Testis (tissue), 3 donors: ENCODE measurements around the gene STK16. TPM values are rescaled to one million over a fixed set of nuclear protein-coding genes. Genes with fewer than 3 reads are reported as not detected.
A peak's percentile ranks its signal among the peaks of the same experiment; 100 is the strongest.
"Not testable (repeated sequence)": the region's sequence is repeated elsewhere in the genome, so short reads cannot be mapped to it uniquely, and the experiment has no call there.

Experiments
- DNase-seq: peaks from one replicate; pipeline ENCODE4 v3.0.0-alpha.2; 2019
- H3K27ac ChIP-seq, 2 donors: fragments of 200-600 bp; sonication (generic); one replicate each; pipeline ENCODE4 v1.5.1; 2019
- H3K27me3 ChIP-seq: fragments of 200-600 bp; sonication (generic); one replicate; pipeline ENCODE4 v1.5.1; 2019
- H3K36me3 ChIP-seq: fragments of 200-600 bp; sonication (generic); one replicate; pipeline ENCODE4 v1.5.1; 2017; ENCODE audit warnings: low read depth; ENCODE audit errors: missing control alignments
- H3K4me1 ChIP-seq: fragments of 200-600 bp; sonication (generic); one replicate; pipeline ENCODE4 v1.5.1; 2019
- H3K4me3 ChIP-seq, 2 donors: fragments of 200-600 bp; sonication (generic); one replicate each; pipeline ENCODE4 v1.5.1; 2017 to 2019
- H3K9me3 ChIP-seq: fragments of 200-600 bp; sonication (generic); one replicate; pipeline ENCODE4 v1.5.1; 2017
- CTCF ChIP-seq, 3 experiments: fragments of 450-650 bp in 2 of 3; fragments of 200-600 bp in 1 of 3; sonication (generic) in 1 of 3; IDR thresholded peaks; one replicate each; pipeline ENCODE4 v1.5.1; 2016 to 2019; ENCODE audit warnings: antibody characterized with exemption in 3 of 3, mild to moderate bottlenecking in 2 of 3, moderate library complexity in 1 of 3
- POLR2A ChIP-seq: fragments of 450-650 bp; IDR thresholded peaks from one replicate; pipeline ENCODE4 v1.6.1; 2017; ENCODE audit warnings: antibody characterized with exemption, mild to moderate bottlenecking, moderate library complexity
- WGBS, 2 donors: methylation state at CpG; one replicate each; pipeline ENCODE4 v1.1.5; 2018; 5-methylcytosine and 5-hydroxymethylcytosine counted together
- intact Hi-C: fragments of 100-400 bp; cut with DNase I; formaldehyde crosslinking; loops from one replicate; pipeline ENCODE4 v1.15.1; 2023; ENCODE audit warnings: low total_unique reads
- polyA plus RNA-seq: library from polyadenylated mRNA; stranded (reverse); fragments of 350-450 nt; fragmentation: Illumina TruSeq; extraction: RNeasy Lipid Tissue Mini Kit (QIAGEN cat#74804); gene quantifications from one replicate; pipeline ENCODE4 v1.2.3, GENCODE V29; 2014; ENCODE audit warnings: low read depth, low replicate concordance; ENCODE audit not compliant: insufficient read depth
- total RNA-seq, 2 donors: library from RNA; depleted of rRNA; stranded (reverse); fragments of >200 nt; gene quantifications; one replicate each; pipeline ENCODE4 v1.2.3, GENCODE V29; 2016

STK16 gene
- total and polyA plus RNA-seq, 3 donors from 2014 or later = 29.1 to 63.0 (median 32.6) TPM

- intact Hi-C loops = no loop called here
- Histone ChIP-seq H3K9me3 (no peaks in the 10 kb centered on the region), H3K27ac (peak within 1 kb of the TSS in 1 of 2 donors; percentile 11), H3K27me3 (no peaks in the 10 kb centered on the region), H3K36me3 (no peaks in the 10 kb centered on the region), H3K4me3 (peak within 1 kb of the TSS; percentile 42 to 67), H3K4me1 (peaks cover 15% of the 10 kb centered on the region)
- 3 to 7% methylated on average over 31 to 49 of the region's 49 CpGs for WGBS, 2 donors
- no peak for TF ChIP-seq CTCF (IDR thresholded peaks at IDR 0.05)
- no peak for TF ChIP-seq POLR2A
- DNase-seq = no peak
Observed at GRCh38 chr2:219252900-219253752, 7.8 kb downstream of the STK16 start, which contains the start of gene TUBA4B. Gene TUBA4B, plus strand, starts transcription at chr2:219253243. Its CDS starts 165 bp downstream, at chr2:219253408.

- intact Hi-C loops = no loop called here
- peak within 1 kb of the TSS in 1 of 2 donors; percentile 11 for H3K27ac ChIP-seq
- TF ChIP-seq POLR2A = peak; percentile 67
- TF ChIP-seq CTCF (IDR thresholded peaks at IDR 0.05) = peak in 1 of 3 experiments; percentile 16
Observed at GRCh38 chr2:219253753-219254589, 8.7 kb downstream of the STK16 start, which contains the start of gene TUBA4A. Gene TUBA4A, minus strand, starts transcription at chr2:219253918. Its CDS starts 60 bp downstream, at chr2:219253858.

GRCh38 chr2:219254590-219255201 lies 9.4 kb downstream of the STK16 start:
- H3K27me3 ChIP-seq = no peaks in the 10 kb centered on the region
- TF ChIP-seq POLR2A (no peak), CTCF (IDR thresholded peaks at IDR 0.05) (no peak)
- no peaks in the 10 kb centered on the region for H3K36me3 ChIP-seq
- H3K27ac ChIP-seq = no peak overlapping the region
- intact Hi-C loops = no loop called here
- WGBS, 2 donors = 8 to 13% methylated on average over 9 to 12 of the region's 12 CpGs
- no peak for DNase-seq
- H3K9me3 ChIP-seq = no peaks in the 10 kb centered on the region
- H3K4me3 ChIP-seq = peak overlapping the region; percentile 42 to 67
- peaks cover 15% of the 10 kb centered on the region for H3K4me1 ChIP-seq

More at GRCh38 chr2:219253753-219254589, 8.7 kb downstream of the STK16 start, which contains the start of gene TUBA4A:
- DNase-seq = peak; percentile 85
- WGBS, 2 donors = 0% methylated on average over 48 of the region's 76 CpGs; no CpG with 5 or more reads in 1 of the 2 donors
- Histone ChIP-seq H3K36me3 (no peaks in the 10 kb centered on the region), H3K9me3 (no peaks in the 10 kb centered on the region), H3K4me1 (peaks cover 15% of the 10 kb centered on the region), H3K27me3 (no peaks in the 10 kb centered on the region), H3K4me3 (peak within 1 kb of the TSS; percentile 42 to 67)

- H3K4me3 ChIP-seq, DNase-seq, H3K27ac ChIP-seq, H3K36me3 ChIP-seq, H3K9me3 ChIP-seq, intact Hi-C loops, H3K27me3 ChIP-seq: not testable (repeated sequence)
- H3K4me1 ChIP-seq = peaks cover 11% of the 10 kb centered on the region
- WGBS, 2 donors = 85 to 92% methylated on average over 10 of the region's 10 CpGs
Observed at GRCh38 chr2:219258942-219259341, 13.7 kb downstream of the STK16 start.
